GM19328 (cell line): Measurements from ENCODE around the gene ZNF10.

Experiments used
- ATAC-seq: cut with Tn5 transposase; IDR thresholded peaks from one replicate; pipeline ENCODE4 v1.9.1; 2021; ENCODE audit warnings: mild to moderate bottlenecking, moderate library complexity; ENCODE audit not compliant: unreplicated experiment

The ZNF10 gene

GRCh38 chr12:133130038-133130807, at the start of gene ZNF10, which contains the start of gene ZNF891:
Gene ZNF10, plus strand, starts transcription at chr12:133130627. Its CDS starts 13,866 bp downstream, at chr12:133144493.
Gene ZNF891, minus strand, starts transcription at chr12:133130274. Its CDS starts 8,356 bp downstream, at chr12:133121918.
- peak; percentile 94 for ATAC-seq

- ATAC-seq, result no peak
These were observed 49.2 kb upstream of the ZNF10 start for GRCh38 chr12:133081159-133081780.

GRCh38 chr12:133083345-133083744, 47.1 kb upstream of the ZNF10 start:
- ATAC-seq, result no peak

DNA sequence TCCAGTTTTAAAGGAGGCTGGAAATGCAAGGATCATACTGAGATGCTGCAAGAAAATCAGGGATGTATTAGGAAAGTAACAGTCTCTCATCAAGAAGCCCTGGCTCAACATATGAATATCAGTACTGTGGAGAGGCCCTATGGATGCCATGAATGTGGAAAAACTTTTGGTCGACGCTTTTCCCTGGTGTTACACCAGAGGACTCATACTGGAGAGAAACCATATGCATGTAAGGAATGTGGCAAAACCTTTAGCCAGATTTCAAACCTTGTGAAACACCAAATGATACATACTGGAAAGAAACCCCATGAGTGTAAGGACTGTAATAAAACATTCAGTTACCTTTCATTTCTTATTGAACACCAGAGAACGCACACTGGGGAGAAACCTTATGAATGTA, 24.8 kb upstream of the ZNF10 start:
- no peak for ATAC-seq

DNA sequence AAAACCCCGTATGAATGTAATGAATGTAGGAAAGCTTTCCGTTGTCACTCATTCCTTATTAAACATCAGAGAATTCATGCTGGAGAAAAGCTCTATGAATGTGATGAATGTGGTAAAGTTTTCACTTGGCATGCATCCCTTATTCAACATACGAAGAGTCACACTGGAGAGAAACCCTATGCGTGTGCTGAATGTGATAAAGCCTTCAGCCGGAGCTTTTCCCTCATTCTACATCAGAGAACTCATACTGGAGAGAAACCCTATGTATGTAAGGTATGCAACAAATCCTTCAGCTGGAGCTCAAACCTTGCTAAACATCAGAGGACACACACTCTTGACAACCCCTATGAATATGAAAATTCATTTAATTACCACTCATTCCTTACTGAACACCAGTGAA, 24.2 kb upstream of the ZNF10 start:
- no peak for ATAC-seq

DNA sequence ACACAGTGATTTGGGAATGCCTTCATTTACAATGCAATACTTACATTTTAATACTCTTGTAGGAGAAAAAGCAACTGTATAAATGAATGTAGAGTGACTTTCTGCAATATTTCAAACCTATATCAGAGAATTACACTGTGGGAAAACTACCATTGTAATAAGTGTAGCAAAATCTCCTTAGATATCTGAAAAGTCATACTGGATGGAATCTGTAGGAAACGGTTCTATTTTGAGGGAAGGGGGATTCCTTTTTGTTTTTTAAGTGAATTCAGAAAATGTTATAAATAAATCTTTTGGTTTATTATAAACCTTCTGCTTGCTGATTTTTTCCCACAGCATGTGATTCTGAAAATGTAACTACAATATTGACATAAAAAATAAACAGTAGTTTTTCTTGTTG, 23.3 kb upstream of the ZNF10 start:
- no peak for ATAC-seq

- no peak for ATAC-seq
These were observed 22.3 kb upstream of the ZNF10 start for GRCh38 chr12:133108150-133108549.

DNA sequence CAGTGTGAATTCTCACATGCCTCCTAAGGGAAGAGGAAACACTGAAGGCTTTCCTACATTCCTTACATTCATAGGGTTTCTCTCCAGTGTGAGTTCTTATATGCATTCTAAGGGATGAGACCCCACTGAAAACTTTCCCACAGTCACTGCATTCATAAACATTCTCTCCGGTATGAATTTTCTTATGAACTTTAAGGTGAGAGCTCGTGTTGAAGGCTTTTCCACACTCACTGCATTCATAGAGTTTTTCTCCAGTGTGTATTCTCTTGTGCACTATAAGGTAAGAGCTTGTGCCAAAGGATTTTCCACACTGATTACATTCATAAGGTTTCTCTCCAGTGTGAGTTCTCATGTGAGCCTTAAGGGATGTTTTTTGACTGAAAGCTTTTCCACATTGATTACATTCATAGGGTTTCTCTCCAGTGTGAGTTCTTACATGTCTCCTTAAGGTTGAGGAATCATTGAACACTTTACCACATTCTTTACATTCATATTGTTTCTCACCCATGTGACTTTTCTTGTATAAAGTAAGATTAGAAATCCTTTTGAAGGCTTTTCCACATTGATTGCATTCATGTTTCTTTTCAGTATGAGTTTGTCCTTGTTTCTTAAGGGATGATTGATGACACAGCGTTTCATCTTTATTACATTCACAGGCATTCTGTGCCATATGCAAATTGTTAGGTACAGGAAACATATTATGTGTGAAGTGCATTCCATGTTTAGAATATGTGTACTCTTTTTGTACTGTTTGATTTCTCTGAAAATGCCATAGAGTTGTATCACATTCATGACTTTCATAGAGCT, 9.8 kb upstream of the ZNF10 start:
- no peak for ATAC-seq

DNA sequence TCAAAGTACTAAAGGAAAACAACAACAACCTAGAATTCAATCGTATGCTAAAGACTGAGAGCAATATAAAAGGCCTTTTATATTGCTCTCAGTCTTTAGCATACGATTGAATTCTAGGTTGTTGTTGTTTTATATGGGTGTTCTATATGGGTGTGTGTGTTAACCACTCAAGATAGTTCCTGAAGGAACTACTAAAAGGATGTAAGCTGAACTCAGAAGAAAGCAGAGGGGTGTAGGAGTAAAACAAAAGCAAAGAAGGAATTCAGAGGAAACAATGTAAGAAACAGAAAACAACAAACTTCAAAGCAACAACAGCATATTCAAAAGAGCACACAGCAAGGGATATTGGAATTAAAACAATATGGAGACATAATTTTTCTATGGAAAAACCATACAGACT, 5.8 kb upstream of the ZNF10 start:
- no peak for ATAC-seq

GRCh38 chr12:133129368-133130037, 924 bp upstream of the ZNF10 start:
- ATAC-seq, result no peak

GRCh38 chr12:133130808-133131128, 341 bp downstream of the ZNF10 start:
- peak; percentile 3 for ATAC-seq

DNA sequence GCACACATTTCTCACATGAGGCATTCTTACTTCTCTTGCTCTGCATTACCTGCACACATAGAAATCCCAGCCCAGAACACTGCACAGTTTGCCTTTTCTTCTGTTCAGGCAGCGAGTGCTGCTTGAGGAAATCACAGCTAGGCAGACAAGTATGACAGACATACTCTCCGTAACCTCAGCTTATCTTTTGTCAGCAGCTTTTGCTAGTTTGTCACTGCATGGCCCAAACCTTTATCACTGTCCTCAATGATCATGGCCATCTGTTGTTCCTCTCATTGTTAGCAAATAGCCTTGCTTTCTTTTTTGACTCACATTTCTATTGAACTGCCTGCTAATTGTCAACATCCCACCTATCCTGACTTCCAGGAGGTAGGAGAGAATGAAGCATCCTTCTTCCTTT, 5.3 kb downstream of the ZNF10 start:
- no peak for ATAC-seq

GRCh38 chr12:133145981-133146380, 15.6 kb downstream of the ZNF10 start:
- ATAC-seq, result no peak

- no peak for ATAC-seq
These were observed 25.8 kb downstream of the ZNF10 start for GRCh38 chr12:133156125-133156690.

GRCh38 chr12:133165776-133166175, 35.3 kb downstream of the ZNF10 start:
- ATAC-seq, result no peak

DNA sequence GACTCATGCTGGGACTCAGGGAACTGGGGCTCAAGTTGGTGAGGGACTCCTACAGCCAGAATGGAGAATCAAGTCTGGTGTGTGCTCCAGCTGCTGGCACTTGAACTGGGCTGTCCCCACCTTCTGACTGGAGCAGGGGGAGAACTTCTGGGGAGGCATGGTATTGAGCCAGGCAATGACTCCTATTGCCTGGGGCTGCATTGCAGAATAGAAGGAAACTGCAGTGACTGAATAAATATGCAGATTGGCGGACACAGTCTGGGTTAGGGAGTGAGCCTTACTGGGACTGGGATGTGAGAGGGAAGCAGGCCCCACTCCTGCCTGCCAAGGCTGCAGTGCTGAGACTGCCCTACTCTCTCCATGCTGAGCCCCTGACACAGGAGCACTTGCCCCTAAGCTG, 42.1 kb downstream of the ZNF10 start:
- ATAC-seq, result no peak

DNA sequence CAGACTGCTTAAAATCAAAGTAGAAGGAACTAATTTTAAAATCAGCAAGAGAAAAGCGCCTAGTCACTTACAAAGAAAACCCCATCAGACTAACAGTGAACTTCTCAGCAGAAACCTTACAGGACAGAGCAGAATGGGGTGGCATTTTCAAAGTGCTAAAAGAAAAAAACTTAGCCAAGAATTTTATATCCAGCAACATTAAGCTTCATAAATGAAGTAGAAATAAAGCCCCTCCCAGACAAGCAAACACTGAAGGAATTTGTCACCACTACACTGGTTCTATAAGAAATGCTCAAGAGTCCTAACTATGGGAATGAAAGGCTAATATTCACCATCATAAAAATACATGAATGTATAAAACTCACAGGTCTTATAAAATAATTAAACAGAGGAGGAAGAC, 44.5 kb downstream of the ZNF10 start:
- no peak for ATAC-seq

- ATAC-seq, result no peak
These were observed 50.2 kb downstream of the ZNF10 start for GRCh38 chr12:133180669-133181068.

- ATAC-seq, result peak; percentile 90
These were observed 51.0 kb downstream of the ZNF10 start, which contains the start of gene ZNF268 for GRCh38 chr12:133181238-133181959. Gene ZNF268, plus strand, starts transcription at chr12:133181495. Its CDS starts 503 bp downstream, at chr12:133181998.

GRCh38 chr12:133190176-133190575, 59.7 kb downstream of the ZNF10 start:
- no peak for ATAC-seq
